ENCODE results near the gene CHST12. TPM values are rescaled to one million over a fixed set of nuclear protein-coding genes. Genes with fewer than 3 reads are reported as not detected.
A peak's percentile ranks its signal among the peaks of the same experiment; 100 is the strongest.

The CHST12 gene
- total and polyA plus RNA-seq, 2 donors (not counting 1 experiment from before 2014, with no cell fraction given) = 25.4 to 27.1 TPM

DNA sequence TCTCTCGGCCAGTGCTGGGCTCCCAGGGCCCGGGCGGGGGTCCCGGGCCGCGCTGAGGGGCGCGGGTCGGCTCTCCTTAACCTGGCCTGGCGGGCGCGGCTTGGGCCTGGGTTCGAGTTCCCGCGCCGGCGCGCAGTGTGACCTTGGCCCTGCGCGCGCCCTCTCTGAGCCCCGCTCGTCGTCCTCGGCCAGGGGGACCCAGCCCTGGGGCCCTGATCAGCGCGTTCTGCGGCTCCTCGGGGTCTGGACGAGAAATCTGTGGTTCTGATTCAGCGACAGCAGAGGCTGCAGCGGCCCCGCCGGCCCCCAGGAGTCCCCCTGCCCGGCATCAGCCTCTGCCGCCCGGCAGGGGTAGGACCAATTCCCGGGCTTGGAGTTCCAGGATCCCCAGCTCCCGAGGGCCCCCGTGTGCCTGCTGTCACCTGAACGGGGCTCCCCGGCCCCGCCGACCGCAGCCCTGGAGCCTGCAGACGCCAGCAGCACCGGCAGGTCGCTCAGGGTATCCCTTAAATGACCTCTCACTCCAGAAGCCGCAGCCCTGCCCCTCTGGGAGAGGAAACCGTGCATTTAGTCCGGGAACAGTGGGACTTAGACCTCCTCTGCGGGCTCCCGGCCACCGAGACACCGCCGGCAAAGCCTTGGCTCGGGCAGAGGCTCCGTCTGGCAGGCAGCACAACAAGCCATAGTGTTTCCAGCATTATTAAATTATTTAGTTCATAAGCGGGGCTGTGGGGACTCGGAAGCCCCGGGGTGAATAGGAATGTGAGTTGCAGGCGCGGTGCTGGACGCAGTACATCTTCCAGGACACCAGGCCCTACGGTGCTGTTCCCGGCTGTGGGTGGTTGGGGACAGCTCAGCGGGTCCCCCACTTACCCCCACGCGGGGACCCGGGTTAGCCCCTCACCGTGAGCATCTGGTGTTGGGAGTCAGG is 572 bp downstream of the CHST12 start:
- Histone ChIP-seq H3K27me3 (replicated peaks in 1 of 4; ENCODE audit: control extremely low read depth in 1 of 4, control insufficient read depth in 3 of 4, insufficient read depth in 4 of 4, low read length in 3 of 4) (no peaks in the 10 kb centered on the region), H3K4me2 (replicated peaks; ENCODE audit: low read depth, low read length, poor library complexity, severe bottlenecking) (peak overlapping the region; percentile 99), H3K4me1 (ENCODE audit: control insufficient read depth in 2 of 2, insufficient read depth in 2 of 2, low read length in 2 of 2) (peaks cover 33 to 61% of the 10 kb centered on the region in 2 donors), H3K79me2 (ENCODE audit: control insufficient read depth, insufficient read depth, low read length) (peaks cover 18% of the 10 kb centered on the region), H3K27ac (ENCODE audit: low read length in 2 of 2) (peak overlapping the region; percentile 27 to 72), H3K4me3 (ENCODE audit: control extremely low read depth in 1 of 5, extremely low read depth in 1 of 5, insufficient read depth in 1 of 5, low read depth in 2 of 5, low read length in 4 of 5) (peak overlapping the region; percentile 41 to 83 (median 77)), H2AFZ (ENCODE audit: insufficient read depth, low read depth, low read length, poor library complexity, severe bottlenecking) (peak overlapping the region; percentile 82), H3K9me3 (ENCODE audit: control extremely low read depth in 1 of 3, control insufficient read depth in 2 of 3, insufficient read depth in 1 of 3, low read length in 2 of 3) (peaks cover 0 to 3% (median 0%) of the 10 kb centered on the region in 3 donors), H4K20me1 (ENCODE audit: control insufficient read depth, insufficient read depth, low read length, poor library complexity, severe bottlenecking) (no peaks in the 10 kb centered on the region), H3K9ac (ENCODE audit: low read length) (peak overlapping the region; percentile 84), H3K36me3 (replicated peaks in 1 of 2; ENCODE audit: control extremely low read depth in 1 of 2, control insufficient read depth in 1 of 2, extremely low read depth in 1 of 2, insufficient read depth in 2 of 2, low read length in 1 of 2) (no peaks in the 10 kb centered on the region)
- ATAC-seq (ENCODE audit: low read depth) (peak; percentile 6), DNase-seq (peak; percentile 69)
- 1% methylated on average over 65 of the region's 71 CpGs for WGBS (ENCODE audit: insufficient coverage)
- TF ChIP-seq, protein P1, sequence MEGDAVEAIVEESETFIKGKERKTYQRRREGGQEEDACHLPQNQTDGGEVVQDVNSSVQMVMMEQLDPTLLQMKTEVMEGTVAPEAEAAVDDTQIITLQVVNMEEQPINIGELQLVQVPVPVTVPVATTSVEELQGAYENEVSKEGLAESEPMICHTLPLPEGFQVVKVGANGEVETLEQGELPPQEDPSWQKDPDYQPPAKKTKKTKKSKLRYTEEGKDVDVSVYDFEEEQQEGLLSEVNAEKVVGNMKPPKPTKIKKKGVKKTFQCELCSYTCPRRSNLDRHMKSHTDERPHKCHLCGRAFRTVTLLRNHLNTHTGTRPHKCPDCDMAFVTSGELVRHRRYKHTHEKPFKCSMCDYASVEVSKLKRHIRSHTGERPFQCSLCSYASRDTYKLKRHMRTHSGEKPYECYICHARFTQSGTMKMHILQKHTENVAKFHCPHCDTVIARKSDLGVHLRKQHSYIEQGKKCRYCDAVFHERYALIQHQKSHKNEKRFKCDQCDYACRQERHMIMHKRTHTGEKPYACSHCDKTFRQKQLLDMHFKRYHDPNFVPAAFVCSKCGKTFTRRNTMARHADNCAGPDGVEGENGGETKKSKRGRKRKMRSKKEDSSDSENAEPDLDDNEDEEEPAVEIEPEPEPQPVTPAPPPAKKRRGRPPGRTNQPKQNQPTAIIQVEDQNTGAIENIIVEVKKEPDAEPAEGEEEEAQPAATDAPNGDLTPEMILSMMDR (IDR thresholded peaks at IDR 0.05) = no peak
- TF ChIP-seq EZH2 (IDR thresholded peaks at IDR 0.05; ENCODE audit: borderline replicate concordance, insufficient read depth, low read depth, low read length, poor library complexity, severe bottlenecking) = no peak
- ChIA-PET POLR2A (interaction anchor here (0.5 to 1.3 kb wide), 4 partner anchors 10 to 613 kb away, joined by 3 to 7 read pairs (median 4); no protein-coding TSS in a partner anchor), CTCF (interaction anchor here (1.2 to 1.7 kb wide), 4 partner anchors 27 to 268 kb away, joined by 3 to 6 read pairs (median 3); no protein-coding TSS in a partner anchor)
- Mint-ChIP-seq H3K27ac (peak overlapping the region; percentile 86), H3K9me3 (ENCODE audit: insufficient read depth) (no peaks in the 10 kb centered on the region), H3K4me3 (peak overlapping the region; percentile 82), H3K4me1 (peaks cover 54% of the 10 kb centered on the region), H3K27me3 (no peaks in the 10 kb centered on the region)
- intact Hi-C loops (cut with micrococcal nuclease) = loop anchor here (1.0 to 5.0 kb wide), 5 partner anchors 50 to 228 kb away; partner anchors contain the start of genes EIF3B, IQCE, SNX8 and TTYH3
